TTC549 (cell line): ENCODE data around the gene DNAJC7.
"Not testable (repeated sequence)": the region's sequence is repeated elsewhere in the genome, so short reads cannot be mapped to it uniquely, and the experiment has no call there.

ENCODE experiments used
- FAIRE-seq: peaks from 2 replicates; lab custom pipeline; 2012; peaks lifted over from hg19 to GRCh38; lab: Jason Lieb, UNC

Gene DNAJC7

GRCh38 chr17:42010898-42011516, 6.2 kb downstream of the DNAJC7 start:
- no peak for FAIRE-seq

DNA sequence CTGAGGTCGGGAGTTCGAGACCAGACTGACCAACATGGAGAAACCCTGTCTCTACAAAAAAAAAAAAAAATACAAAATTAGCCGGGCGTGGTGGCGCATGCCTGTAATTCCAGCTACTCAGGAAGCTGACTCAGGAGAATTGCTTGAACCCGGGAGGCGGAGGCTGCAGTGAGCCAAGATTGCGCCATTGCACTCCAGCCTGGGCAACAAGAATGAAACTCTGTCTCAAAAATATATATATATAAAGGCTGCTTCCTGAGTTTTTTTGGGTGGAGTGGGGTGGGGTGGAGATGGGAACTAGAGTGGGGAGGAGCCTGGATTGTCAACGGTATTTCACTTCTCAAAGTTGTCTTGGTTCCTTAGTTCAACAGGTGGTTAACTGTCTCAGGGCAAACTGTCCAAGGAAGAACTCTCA, 7.0 kb downstream of the DNAJC7 start:
- FAIRE-seq: not testable (repeated sequence)

GRCh38 chr17:42009170-42009569, 8.1 kb downstream of the DNAJC7 start:
- no peak for FAIRE-seq

DNA sequence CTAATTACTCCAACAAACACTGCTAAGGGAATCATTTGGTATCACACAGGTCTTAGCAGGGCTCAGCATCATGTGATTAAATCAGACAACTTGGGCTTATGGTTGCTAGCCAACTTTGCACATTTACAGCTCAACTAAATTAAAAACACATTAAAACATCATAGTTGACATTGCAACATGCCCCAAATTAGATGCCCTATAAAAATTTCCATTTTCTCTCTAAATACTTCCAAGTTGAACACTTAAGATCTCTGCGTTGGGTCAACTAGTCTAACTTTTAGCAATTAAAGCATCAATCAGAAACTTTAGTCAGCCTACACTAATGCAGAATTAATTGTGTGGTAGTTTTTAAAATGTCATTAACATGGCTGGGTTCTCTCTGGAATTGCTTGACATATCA, 12.1 kb downstream of the DNAJC7 start:
- no peak for FAIRE-seq

GRCh38 chr17:42002792-42003301, 14.4 kb downstream of the DNAJC7 start:
- FAIRE-seq: no peak

- FAIRE-seq: no peak
These were observed 15.0 kb downstream of the DNAJC7 start for GRCh38 chr17:42002175-42002791.

GRCh38 chr17:42001729-42002128, 15.5 kb downstream of the DNAJC7 start:
- FAIRE-seq: no peak

GRCh38 chr17:42000413-42001133, 16.7 kb downstream of the DNAJC7 start:
- FAIRE-seq: no peak

GRCh38 chr17:41998497-41998896, 18.7 kb downstream of the DNAJC7 start:
- FAIRE-seq: no peak

DNA sequence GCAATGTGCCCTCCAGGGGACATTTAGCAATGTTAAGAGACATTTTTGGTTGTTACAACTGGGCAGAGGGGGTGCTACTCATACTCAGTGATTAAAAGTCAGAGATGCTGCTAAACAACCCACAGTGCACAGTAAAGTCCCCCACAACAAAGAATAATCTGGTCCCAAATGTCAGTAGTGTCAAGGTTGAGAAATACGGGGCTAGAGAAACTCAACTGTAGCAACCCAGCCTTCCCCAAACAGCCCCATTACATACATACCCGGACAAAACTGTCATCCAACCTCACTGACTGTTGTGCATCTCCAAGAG, 20.4 kb downstream of the DNAJC7 start:
- FAIRE-seq: no peak

DNA sequence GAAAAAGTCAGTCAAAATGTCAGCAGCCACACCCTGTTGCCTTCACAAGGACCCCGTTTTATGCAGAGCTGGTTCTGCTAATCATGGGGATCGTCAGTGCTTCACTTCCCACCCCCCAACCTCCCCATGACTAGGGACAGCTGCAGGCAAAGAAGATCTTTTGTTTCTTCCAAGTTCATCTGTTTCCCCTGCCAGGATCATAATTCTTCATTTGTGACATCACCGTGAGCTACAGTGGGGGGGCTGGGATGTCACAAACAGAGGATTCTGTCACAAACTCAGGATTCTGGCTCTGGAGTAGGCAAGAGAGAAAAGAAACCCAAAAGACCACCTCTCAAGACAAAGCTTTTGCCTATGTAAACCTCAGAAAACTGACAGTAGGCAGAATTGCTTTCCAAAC, 24.7 kb downstream of the DNAJC7 start:
- no peak for FAIRE-seq

DNA sequence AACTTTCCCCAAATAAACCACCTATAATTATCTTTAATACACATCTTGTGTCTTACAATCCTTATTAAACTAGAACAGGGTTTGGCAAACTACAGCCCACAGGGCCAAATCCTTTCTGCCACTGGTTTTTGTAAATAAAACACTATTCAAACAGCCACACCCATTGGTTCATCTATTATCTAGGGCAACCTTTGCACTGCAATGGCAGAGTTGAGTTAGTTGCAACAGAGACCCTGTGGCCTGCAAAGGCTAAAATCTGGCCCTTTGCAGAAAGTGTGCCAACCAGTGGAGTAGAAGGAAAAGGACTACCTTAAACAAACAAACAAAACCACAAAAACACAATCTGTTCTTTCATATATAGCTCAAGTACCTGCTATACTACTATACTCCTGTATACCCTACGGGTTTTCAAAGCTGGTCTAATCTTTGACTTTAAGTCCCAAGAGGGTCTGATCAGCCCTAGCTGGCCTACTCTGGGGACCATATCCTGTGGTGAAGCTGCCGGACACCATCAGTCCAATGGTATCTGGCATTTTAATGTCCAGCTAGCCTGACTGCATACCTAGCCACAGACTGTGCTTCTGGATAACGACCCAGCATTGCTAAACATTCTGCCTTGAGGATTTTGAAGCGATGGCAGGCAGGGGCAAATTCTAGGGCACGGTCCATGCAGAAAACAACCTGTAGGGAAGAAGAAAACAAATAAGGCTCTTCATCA, 27.4 kb downstream of the DNAJC7 start:
- no peak for FAIRE-seq

- FAIRE-seq: no peak
These were observed 28.8 kb downstream of the DNAJC7 start for GRCh38 chr17:41988418-41988817.

DNA sequence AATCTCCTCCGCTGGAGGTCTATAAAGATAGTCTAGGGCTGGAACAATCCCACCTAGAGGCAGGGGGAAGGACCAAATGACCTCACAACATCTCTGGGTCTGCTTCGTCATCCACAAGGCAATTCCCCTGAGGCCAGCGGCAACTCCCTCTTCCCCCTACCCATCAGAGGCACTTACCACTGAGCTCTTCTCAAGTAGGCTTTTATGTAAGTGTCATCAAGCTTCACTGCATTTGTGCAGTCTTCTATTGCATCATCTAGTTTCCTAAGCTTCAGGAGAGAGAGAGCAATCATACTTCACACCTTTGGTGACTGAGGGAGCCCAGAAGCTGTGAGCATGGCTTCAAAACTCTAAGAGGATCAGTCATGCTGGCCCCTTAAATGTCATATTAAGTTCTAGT, 29.6 kb downstream of the DNAJC7 start:
- FAIRE-seq: no peak

GRCh38 chr17:41986634-41987033, 30.6 kb downstream of the DNAJC7 start:
- FAIRE-seq: no peak

GRCh38 chr17:41985919-41986318, 31.3 kb downstream of the DNAJC7 start:
- FAIRE-seq: no peak

- no peak for FAIRE-seq
These were observed 32.8 kb downstream of the DNAJC7 start for GRCh38 chr17:41984454-41984853.

DNA sequence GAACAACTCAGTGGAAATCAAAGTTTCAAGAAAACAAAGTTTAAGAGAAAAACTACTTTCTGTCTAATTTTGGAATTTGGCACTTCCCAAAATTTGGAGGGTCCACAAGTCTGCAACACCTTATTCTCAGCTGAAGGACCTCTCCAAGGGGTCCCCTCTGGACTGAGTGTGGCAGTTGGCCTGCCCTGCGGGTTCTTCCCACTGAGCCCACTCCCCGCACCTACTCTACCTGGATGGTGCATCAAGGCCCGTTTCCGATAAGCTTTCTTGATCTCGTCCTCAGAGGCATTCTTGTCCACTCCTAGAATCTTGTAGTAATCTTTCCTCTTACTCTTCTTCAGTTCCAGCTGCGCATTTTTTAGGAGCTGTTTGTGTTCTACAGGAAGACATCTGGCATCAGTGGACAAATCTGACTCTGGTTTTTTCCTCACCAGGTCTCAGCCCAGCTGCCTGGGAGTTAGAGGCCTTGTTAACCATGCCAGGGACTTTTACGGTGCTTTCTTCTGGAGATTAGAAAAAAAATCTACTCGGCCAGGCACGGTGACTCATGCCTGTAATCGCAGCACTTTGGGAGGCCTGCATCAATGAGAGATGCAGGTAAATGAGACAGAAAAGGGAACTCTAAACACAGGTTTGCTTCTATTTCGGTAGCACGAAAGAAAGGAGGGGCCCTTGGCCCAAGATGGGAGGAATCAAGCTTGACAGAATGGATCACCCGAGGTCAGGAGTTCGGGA, 35.0 kb downstream of the DNAJC7 start:
- no peak for FAIRE-seq

DNA sequence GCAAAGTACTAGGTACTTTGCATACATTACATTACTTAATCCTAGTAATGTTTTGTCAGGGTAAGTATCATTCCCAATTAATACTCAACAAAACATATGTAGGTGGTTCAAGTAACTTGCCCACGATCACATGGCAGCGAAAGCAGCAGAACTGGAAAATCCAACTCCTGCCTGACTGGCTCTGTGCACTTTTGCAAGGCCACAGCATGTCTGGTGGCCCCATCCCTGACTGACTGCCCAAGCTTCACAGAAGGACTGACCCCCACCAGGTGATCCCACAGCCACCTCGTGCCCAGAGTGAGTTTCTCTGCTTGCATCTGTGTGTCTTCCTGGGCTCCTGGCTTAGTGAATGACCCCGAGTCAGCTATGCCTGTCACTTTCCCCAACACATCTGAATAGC, 39.2 kb downstream of the DNAJC7 start:
- no peak for FAIRE-seq

DNA sequence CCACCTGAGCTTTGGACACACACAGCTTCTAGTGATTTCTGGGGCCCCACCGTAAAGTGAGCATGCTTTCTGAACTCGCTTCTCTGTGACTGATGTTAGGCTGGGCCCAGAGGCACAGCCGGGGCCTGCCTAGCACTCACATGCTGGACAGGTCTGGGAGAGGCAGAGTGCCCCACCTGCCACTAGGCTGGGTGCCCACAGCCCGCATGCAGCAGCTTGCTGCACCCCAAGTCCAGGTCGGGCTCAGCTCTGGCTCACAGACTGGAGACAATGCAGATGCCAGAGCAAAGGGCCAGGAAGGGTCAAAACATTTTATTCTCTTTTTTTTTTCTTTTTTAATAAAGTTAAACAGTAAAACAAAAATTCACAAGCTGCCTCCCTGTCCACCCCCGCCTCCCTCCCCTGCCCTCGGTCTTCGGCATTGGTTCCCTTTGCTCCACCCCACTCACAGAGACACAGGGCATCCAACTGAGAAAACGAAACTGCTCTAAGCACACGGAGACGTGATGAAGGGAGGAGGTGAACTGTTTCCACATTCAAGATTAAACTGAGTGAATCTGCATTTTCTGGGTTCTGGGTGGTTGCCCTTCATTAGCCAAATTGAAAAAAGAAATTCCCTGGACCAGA, 41.0 kb downstream of the DNAJC7 start:
- FAIRE-seq: no peak

DNA sequence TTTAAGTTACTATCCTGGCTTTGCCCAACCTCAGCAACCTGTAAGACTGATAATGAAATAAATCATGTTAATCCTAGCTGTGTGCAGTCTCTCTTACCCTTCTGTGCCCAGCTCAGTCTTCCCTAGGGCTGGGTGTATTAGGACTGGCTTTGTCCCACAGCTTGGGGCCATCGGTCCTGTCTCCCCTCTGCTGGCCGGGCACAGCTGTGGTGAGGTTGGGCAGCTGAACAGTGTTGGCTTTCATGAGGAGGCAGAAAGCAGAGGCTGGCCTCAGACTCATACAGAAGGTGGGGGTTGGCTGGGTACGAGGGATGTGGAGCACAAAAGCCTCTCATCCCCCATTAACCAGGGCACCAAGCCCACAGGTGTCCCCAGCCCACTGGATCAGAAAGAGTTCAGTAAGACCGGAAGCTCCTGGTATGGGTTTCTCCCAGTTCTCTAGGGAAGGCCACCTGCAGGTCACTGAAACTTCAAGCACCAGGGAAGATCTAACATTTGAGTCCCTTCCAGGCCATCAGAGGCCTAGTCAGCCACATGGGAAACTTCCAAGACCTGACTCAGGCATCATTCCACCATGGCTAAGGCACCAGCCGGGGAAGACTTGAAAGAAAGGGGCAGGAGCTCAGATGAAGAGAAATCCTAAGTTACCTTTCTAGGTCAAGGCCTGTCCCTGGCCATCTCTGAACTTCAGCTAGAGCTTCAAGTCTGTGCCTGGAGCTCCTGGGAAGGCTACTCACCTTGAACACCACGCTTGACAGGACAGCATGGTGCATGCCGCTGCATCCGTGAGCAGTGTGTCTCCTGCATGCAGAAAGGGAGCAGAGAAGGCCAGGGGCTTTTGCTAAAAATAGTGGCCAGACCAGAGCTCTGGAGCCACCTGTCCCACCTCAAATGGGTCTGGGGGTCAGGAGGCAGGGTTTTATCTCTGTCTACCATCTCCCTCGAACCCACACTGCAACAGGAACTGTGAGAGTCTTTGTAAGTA, 41.8 kb downstream of the DNAJC7 start:
- FAIRE-seq: no peak
